GM18507 (cell line): ENCODE results near the gene ATP1A2.
"Not testable (repeated sequence)": the region's sequence is repeated elsewhere in the genome, so short reads cannot be mapped to it uniquely, and the experiment has no call there.

ENCODE experiments used
- DNase-seq: peaks from one replicate; pipeline ENCODE4 v3.0.0; 2011; ENCODE audit warnings: low read depth; ENCODE audit not compliant: insufficient read length; ENCODE audit errors: extremely low spot score
- FAIRE-seq: peaks from 2 replicates; lab custom pipeline; 2011; peaks lifted over from hg19 to GRCh38; lab: Jason Lieb, UNC

The ATP1A2 gene

DNA sequence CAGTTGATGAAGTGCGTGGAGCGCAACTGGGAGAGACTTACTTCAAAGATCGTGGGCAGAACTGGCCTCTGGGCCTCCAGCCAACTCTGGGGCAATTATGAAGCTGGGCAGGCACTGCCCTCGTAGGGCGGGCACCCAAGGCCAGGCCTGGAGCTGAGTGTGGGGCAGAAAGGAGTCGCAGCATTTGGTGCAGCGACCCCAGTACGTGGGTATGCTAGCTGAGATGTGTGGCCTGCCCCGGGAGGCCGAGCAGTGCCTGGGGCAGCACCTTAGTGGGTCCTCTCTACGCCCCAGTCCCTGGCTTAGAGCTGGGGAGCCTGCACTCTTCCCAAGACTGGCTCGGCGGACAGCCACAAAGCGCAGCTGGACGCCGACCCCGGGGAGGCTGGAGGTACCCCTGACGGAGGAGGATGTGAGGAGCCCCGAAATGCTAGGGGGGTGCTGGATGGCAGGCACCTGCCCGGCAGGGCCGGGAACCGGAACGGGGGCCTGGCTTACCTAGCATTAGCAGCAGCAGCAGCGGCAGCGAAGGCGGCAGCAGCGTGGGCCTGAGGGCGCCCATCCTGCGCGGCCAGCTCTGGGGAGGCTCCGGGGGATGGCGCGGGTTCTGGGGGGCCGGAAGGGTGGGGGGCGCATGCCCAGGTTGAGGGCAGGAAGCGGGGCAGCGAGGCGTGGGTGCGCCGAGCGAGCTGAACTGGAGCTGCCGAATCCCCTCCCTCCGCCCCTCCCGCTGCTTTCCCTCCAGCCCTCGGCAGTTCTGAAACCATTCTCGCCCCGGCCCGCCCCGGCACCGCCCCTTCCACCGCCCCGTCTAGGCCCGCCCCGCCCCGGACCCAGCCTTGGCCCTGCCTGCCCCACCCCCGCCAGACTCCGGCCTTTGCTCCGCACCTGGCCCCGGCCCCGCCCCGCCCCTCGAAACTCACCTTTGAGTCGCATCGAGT is 17.4 kb upstream of the ATP1A2 start, which contains the start of gene IGSF8:
TSS of gene IGSF8 (minus strand) at position 709 of the 941 bp plus-strand sequence. CDS start at position 562, 147 bp downstream.
- peak; percentile 74 for FAIRE-seq
- peak; percentile 78 for DNase-seq

DNA sequence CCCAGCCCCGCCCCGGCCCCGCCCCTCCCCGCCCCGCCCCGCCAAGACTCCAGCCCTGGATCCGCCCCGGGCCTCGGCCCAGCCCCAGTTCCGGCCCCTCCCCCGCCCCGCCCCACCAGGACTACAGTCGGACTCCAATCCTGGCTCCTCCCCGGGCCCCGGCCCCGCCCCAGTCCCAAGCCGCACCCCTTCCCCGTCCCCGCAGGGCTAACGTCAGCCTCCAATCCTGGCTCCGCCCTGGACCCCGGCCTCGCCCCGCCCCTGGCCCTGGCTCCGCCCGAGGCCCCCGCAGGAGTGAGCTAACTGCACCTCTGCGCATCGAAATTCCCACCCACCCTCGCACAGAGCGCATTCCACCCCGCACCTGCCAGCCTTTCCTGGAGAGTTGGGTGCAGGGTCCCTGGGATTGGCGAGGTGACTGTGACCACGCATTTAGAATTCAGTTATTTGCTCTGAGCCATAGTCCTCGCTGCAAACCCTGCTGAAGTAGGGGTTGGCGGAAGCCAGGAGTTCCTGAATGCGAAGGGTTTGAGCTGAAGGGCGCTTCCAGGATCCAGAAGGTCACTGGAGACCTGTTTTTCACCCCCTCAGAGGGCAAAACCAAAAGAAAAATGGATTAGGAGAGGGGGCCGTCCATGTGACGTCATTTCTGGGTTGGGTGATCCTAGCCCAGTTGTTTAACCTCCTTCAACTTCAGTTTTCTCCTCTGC is 16.6 kb upstream of the ATP1A2 start:
- peak; percentile 86 for FAIRE-seq
- peak; percentile 97 for DNase-seq

DNA sequence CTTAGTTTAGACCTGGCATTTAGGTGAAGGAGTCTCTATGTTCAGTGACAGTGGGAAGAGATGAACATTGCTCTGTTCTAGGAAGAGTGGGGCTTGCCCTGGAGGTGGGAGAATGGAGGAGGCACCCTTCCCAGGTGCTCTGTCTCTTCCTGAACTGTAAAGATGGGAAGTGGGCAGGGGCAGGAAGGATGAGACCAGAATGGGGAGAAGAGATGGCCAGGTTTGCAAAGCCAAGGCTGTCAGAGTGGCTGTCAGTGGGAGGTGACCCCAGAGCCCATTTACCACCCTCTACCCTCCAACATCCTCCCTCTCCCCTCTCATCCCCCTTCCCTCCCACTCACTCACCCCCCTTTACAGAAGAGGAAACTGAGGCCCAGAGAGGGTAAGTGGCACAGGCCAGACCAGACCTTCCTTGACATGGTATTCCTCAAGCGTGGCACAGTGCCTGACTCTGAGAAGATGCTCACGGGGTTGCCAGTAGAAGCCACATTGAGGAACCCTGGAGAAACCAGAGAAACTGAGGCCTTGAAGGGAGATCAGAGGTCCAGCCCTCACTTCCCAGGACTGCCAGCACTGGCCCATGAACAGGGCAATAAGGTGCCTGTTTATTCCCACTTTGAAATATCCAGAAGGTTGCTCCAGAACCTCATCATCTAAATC is 15.7 kb upstream of the ATP1A2 start:
- DNase-seq, result no peak
- FAIRE-seq, result no peak

DNA sequence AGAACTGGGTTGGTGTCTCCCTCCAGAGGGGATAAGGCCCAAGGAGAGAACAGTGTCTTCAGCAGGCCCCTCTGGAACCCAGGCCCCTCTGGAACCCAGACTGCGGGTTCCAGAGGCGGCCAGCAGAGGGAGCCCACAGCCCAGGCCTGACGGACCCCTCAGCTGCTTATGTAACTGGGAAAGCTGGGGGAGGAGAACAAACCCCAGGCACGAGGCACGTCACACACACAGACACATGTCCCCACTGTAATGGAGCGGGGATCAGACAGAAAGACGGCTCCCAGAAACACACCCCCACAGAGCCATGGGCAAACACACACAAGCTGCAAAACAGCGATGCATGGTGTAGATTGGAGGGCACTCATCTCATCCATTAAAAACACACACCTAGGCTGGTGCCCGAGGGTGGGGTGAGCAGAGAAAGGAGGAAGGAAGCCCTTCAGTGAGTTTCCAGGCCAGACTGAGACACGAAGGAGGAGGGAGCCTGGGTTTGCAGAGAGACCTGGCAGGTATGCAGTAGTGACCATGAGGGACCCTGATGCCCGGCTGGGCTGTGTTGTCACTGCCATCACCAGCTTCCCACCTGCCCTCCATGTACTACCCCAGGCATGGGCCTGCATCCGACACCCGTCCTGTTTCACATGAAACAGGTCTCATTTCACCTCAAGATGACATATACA is 14.4 kb upstream of the ATP1A2 start:
- peak; percentile 71 for DNase-seq
- peak; percentile 36 for FAIRE-seq

DNA sequence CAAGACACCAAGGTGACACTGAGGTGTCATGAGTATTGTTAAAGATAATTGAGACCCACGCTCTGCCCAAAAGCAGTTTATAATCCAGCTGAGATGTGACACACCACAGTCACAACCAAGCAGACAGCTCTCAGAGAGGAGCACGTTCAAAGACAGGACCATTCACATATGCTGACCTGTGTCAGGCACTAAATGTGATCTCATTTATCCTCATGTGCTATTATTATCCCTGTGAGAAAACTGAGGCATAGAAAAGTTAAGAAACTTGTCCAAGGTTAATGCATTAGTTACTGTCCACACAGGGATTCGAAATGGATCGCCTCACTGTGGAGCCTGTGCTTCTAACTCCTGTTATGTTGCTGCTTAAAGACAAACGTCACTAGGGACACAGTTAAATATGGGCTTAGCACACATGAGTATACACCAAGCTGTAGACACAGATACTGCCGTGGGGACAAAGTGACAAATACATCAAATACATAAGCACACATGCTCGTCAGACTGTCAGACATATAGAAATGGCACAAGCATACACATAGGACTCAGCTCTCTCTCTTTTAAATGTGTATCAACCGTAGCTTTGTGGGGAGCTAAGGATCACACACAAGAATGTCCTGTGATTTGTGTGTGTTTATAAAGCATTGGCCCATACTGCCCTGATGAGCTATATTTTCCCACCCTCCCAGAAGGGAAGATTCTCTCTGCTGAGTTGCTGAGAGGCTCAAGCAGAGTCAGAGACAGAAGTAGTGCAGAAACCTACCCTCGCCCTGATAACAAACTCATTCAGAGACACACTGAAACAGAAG is 13.6 kb upstream of the ATP1A2 start:
- no peak for FAIRE-seq
- no peak for DNase-seq

DNA sequence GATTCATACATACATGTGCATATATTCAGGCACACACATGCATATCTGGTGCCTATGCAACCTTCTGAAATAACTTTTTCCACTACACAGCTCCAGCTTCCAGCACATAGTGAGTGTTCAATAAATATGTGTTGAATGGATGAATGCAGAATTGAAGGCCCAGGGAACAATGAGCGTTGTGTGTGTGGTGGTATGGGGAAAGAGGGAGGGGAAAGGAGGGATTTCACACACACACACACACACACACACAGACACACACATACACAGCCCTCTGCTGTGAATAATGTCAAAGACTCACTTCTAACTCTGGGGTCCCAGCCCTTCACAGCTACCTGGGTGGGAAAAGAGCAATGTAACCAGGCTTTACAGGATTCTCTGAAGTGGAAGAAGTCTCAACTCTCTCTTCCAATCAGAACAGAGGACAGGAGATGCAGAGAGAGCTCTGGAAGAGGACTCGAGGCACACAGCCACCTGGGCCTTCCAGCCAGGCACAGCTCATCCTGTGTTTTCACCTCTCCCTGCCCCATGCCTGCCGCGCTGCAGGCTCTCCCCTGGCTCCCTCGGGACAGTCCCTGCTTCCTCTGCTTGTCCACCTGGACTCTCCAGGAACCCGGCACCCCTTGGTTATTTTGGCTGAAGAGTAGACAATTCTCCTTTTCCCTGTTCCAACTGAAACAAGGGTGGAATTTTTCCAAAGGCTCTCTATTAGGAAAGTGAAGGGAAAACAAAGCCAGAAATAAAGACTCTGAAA is 11.7 kb upstream of the ATP1A2 start:
- FAIRE-seq, result no peak
- DNase-seq, result no peak

DNA sequence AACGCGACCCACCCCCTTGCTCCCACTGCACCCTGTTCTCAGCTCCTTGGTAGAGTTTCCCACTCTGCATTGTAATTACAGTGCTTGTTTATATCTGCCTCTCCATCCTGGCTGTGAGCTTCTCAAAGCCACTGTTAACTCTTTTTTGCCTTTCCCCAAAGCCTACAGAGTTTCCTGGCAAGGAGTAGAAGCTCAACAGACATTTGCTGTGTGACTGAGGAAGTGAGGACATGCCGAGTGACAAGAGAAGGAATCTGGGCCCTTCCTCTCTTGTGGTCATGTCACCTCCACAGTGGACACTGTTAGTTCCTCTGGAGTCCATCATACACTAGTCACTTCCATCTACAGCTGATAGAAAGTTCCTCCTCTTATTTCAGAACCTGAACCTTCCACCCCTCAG is 11.1 kb upstream of the ATP1A2 start:
- FAIRE-seq, result no peak
- DNase-seq, result no peak

DNA sequence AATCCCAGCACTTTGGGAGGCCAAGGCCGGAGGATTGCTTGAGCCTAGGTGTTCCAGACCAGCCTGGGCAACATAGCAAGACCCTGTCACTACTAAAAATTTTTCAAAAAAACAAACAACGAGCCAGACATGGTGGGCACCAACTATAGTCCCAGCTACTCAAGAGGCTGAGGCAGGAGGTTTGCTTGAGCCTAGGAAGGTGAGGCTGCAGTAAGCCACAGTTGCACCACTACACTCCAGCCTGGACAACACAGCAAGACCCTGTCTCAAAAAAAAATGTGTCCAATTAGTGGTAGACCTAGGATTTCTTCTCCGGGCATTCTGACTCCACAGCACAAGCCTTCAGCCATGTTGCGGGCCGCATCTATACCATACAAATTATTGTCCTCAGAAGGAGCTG is 10.4 kb upstream of the ATP1A2 start:
- FAIRE-seq, result no peak
- no peak for DNase-seq

DNA sequence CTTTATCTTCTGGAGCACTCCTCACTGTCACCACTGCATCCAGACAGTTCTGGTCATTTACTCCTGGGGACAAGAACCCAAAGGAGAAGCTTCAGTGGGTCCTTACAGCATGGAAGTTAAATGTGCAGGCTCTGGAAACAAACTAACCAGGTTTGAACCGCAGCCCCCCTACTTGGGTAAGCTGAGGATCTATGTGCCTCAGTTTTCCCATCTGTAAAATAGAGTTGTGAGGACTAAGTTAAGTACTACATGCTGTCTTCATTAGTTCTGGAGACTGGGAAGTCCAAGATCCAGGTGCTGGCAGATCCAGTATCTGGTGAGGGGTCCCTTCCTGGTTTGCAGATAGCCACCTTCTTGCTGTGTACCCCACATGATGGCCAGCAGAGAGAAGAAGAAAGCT is 8.0 kb upstream of the ATP1A2 start:
- FAIRE-seq (no peak), DNase-seq (no peak)

DNA sequence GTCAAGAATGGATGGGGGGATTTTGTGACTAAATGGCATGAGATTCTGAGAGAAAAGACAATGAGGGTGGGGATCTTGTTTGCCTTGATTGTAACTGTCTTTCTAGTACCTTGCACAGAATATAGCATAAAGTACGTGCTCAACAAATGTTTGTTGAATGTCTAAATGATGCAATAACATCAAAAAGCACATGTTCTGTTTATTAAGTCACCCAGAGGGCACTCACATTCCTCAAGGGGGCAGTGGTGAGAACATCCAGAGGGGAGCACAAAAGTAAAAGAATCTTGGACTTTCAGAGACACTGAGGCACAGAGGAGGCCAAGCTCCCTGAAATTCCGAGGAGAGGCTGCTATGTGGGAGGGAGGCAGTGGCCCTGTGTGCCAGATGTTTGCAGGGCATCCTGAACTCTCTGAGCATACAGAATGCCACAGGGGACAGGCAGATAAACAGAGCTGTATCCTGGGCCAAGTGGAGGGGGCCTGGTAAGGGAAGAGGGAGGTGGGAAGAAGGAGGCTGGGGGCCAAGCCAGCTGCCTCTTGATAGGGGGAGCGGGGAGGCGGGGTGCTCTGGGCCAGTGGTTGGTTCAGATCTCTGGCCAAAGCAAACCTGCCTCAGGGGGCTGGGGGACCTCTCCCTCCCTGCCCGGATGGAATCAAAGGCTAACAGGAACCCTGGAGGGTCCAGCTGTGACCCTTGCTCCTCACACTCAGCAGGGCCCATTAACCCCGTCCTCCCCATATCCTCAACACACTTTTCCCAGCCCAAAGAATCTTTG is 6.5 kb upstream of the ATP1A2 start:
- no peak for FAIRE-seq
- no peak for DNase-seq

DNA sequence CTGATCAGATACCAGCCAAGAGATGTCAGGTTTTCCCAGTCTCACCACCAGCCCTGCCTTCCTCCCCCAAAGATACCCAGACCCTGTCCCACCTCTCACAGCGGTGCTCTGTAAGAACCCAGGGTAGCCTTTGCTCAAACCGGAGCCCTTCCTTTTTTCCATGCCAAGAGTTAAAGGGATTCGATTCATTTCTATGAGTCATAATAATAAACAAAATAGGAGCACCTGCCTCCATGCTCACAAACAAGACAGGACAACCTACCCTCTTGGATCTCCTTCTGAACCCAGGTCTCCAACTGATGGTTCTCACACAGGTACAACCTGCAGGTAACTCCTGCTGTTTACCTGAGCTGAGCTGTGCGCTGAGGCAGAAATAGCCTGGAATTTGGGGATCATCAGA is 5.9 kb upstream of the ATP1A2 start:
- FAIRE-seq (no peak), DNase-seq (no peak)

DNA sequence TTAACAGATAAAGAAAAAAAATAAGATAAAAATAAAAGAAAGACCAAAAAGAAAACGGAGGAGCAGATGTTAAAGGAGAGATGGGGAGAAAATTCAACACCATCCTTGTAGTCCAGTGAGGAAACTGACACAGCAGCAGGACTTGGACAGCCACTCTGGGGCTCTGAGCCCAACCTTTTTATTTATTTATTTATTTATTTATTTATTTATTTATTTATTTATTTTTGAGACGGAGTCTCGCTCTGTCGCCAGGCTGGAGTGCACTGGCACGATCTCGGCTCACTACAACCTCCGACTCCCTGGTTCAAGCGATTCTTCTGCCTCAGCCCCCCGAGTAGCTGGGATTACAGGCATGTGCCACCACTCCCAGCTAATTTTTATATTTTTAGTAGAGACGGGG is 4.1 kb upstream of the ATP1A2 start:
- not testable (repeated sequence) for FAIRE-seq

DNA sequence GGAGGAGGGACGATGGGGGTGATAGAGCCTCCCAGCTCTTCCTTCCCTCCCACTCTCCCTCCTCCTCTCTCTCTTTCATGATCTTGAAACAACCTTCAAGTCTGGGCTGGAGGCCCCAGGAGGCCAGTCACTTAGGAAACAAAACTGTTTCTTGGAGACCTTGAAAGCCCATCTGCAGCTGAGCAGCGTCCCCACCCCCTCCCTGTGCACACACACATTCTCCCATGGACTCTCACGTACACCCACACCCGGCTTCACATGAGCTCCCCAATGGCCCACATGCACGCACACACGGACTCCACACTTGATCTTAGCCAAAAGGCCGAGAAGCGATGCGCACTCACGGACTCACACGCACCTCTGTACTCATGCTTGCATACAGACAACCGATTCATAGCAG is 3.2 kb upstream of the ATP1A2 start:
- no peak for FAIRE-seq

More for the DNA sequence above, 4.1 kb upstream of the ATP1A2 start:
- DNase-seq, result not testable (repeated sequence)

DNA sequence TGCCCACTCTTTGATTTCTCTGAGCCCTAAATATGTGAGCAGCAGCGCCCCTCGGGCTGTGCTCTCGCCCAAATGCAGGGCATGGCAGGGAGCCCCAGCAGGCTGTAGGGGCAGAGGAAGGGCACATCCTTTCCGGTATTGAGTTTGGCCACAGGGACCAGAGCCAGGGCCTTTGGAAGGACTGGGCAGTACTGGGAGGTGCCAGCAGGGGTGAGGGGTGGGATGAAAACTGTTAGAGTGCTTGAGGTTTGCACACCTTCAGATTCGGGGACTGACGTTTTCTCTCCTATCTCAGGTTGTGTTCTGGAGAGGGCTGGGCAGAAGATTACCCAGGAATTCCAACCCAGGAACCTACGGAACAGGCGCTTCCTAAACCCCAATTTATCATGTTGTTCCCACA is 2.2 kb upstream of the ATP1A2 start:
- FAIRE-seq (no peak), DNase-seq (no peak)

More for the DNA sequence above, 3.2 kb upstream of the ATP1A2 start:
- no peak for DNase-seq

DNA sequence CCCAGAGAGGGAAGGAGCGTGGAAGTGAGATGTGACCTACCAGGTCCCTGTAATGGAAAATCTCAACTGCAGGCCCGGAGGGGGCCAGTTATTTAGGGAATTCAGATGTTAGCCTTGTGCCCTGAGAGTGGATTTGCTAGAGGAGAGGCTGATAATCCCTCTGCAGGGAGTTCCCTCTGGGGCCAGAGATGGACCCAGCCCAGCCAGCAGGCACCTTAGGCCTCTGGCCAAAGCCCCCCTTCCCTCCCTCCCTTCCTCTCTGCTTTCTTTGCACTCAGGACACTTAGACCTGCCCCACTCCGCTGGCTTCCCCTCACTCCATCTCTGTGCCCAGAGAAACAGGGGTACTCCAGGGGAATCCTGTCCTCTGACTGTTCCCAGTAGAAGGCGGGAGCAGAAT is 1.5 kb upstream of the ATP1A2 start:
- FAIRE-seq (no peak), DNase-seq (no peak)

DNA sequence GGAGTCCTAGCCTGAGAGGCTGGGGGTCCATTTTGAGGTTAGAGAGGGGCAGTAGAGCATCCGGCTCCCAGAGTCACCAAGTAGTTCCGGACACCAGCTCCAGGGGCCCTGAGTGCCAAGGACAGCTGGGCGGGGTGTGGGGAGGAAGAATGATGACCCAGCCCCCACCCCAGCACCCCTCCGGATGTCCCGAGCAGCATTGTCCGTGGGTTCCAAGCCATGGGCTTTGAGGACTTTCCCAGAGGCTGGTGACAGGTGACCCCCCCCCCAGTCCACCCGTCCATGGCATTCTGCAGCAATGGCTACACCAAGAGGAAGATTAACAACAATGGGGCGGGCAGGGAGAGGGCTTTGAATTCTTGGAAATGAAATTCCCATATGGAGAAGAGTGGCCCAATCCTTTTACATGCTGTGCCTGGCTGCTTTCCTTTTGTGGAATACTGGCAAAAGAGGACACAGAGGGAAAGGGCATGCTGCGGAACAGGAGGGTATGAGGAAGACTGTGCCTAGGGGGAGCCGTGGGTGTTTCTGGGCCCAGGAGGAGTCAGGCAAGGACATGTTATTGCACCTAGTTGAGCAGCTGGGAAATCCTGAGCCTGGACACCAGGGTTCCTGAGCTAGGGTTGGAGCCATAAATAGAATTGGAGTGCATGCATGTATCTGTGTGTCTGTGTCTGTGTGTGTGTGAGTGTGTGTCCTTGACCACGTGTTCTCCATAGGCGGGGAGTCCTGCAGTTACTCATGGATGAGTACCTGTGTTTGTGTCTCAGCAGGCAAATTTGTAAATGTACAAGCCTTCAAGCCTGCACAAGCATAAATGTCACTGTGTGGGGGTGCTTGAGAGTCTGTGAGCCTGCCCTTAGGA is 956 bp downstream of the ATP1A2 start:
- no peak for DNase-seq
- FAIRE-seq, result no peak

DNA sequence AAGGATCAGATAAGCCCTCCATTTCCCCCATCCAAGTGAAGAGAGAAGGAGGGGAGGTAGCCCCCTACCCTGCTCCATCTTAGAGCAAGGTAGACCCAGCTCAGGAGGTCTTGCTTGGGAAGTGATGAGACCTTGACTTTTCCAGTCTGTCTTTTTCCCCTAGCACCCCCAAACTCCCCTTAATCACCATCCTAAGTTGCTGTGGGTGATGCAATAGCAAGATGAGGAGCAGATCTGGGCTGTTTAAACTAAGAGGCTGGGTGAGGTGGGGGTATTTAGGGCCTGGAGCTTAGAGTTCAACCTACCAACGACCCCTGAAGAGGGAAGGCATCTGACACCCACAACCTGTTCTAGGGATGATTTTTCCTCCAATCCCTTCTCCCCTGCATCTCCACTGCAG is 1.7 kb downstream of the ATP1A2 start:
- FAIRE-seq (no peak), DNase-seq (no peak)
